GM18511 (cell line): Measurements from ENCODE around the gene TBC1D22A.

ENCODE experiments used
- ATAC-seq: cut with Tn5 transposase; IDR thresholded peaks from one replicate; pipeline ENCODE4 v1.9.1; 2021; ENCODE audit warnings: mild to moderate bottlenecking, moderate library complexity; ENCODE audit not compliant: unreplicated experiment

The TBC1D22A gene

DNA sequence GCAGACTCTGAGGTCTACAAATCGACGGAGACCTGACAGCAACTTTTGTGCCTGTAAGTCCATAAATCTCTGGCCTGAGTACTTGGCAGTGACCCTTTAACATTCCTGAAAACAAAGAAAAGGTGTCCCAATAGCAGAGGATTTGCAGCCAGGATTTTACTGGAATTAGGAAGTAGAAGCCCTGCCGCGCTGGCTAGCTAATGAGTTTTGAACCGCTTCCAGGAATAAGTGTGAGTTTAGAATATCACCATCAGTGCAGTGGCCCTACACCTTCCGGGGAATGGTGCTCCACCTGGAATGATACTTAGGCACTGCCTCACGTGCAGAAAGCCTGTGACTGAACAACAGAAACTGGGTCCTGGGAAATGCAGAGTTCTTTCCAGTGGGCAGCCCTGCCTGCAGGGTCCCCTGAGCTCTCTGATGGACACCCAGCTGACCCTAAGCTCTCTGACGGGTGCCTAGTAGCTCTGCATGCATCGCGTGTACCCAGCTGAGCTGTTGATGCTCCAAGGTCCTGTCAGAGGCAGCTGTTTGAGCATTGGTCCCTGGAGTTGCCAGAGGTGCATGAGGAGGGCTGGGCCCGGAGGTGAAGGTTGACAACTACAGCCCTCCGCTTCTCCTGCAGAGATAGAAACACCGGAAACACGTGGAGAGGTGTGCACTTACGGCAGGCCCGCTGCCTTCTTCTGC lies 380.9 kb downstream of the TBC1D22A start:
- no peak for ATAC-seq

DNA sequence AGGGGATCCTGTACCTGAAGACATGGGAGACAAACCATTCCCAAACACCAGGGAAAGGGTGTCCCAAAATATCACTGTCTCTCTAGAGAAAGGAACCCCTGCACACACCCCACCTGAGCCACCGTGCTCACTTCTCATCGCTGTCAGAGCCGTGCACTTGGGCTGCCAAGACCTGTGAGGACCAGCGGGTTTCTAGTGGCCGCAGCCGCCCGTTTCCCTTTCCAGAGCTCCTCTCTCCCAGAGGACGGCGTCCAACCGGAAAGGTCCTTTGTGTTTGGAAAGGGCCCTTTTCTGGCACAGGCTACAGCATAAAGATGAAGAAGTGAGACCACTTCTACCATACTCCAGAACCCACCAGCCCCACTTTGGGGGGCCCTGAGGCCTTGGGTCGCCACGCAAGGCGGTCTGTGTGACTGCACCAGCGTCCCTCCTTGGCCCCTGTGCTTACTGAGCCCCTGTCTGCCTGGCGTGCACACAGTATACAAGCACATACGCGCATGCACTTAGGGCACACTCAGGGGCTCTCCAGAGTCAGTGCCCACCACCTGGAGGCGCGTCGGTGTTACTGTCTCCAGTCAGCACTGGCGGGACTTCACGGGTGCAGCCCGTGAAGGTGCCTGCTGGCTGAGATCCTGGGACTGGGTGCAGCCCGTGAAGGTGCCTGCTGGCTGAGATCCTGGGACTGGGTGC lies 381.8 kb downstream of the TBC1D22A start:
- ATAC-seq, result no peak

GRCh38 chr22:47144791-47145425 lies 382.5 kb downstream of the TBC1D22A start:
- ATAC-seq, result no peak

DNA sequence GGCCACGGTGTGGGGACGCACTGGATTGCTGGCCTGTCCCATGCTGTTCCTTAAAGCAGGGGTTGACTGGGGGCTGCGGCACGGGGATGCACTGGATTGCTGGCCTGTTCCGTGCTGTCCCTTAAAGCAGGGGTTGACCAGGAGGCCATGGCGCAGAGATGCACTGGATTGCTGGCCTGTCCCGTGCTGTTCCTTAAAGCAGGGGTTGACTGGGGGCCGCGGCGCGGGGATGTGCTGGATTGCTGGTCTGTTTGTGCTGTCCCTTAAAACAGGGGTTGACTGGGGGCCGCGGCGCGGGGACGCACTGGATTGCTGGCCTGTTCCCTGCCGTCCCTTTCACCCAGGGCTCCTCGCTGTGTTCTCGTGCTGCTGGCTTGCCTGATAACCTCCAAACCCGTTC lies 383.4 kb downstream of the TBC1D22A start:
- ATAC-seq, result no peak

DNA sequence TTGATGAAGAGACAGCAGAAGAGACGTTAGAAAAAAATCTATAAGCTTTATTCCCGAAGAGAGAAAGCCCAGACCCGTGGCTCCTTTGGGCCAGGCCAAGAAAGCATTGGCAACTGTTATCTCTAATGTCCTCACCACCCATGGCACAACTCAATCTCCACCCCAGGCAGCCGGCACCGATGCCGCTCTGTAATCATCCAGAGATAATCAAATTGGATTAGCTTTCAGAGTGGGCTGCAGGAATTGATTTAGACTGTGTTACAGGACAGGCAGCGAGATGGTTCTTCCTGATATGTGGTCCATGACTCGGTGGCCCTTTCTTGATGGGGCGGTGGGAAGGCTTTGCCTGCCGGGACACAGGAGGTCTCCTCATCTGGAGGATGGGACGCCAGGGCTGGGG lies 383.9 kb downstream of the TBC1D22A start:
- no peak for ATAC-seq

DNA sequence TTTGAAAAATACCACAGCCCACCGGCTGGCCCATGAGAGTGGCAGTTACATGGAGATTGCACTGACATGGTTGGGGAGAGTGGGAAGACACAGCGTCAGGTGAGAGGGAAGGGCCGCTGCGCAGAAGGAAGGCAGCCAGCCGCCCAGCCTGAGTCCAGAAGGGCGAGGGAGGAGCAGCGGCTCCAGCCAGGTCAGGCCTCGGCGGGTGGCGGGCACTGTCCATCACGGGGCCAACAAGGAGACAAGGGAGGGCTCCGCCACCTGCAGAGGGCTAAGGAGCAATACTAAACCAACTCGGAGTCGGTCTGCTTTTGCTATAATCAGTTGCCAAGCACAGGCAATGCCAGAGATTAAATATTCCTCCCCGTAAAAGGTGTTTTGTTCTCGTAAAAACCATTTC lies 384.5 kb downstream of the TBC1D22A start:
- ATAC-seq, result no peak

GRCh38 chr22:47147572-47147971 lies 385.1 kb downstream of the TBC1D22A start:
- no peak for ATAC-seq

DNA sequence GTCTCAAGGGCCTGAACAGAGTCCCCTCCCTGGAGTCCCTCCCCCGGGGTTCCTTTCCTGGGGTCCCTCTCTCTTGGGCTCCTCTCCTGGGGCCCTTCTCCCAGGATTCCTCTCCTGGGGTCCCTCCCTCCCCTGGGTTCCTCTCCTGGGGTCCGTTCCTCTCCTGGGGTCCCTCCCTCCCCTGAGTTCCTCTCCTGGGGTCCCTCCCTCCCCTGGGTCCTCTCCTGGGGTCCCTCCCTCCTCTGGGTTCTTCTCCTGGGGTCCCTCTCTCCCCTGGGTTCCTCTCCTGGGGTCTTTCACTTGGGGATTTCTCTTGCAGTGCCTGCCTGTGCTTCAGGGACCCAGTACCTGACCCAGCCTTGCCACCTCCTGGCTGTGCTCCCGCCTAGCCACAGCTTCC lies 386.1 kb downstream of the TBC1D22A start:
- ATAC-seq, result no peak

DNA sequence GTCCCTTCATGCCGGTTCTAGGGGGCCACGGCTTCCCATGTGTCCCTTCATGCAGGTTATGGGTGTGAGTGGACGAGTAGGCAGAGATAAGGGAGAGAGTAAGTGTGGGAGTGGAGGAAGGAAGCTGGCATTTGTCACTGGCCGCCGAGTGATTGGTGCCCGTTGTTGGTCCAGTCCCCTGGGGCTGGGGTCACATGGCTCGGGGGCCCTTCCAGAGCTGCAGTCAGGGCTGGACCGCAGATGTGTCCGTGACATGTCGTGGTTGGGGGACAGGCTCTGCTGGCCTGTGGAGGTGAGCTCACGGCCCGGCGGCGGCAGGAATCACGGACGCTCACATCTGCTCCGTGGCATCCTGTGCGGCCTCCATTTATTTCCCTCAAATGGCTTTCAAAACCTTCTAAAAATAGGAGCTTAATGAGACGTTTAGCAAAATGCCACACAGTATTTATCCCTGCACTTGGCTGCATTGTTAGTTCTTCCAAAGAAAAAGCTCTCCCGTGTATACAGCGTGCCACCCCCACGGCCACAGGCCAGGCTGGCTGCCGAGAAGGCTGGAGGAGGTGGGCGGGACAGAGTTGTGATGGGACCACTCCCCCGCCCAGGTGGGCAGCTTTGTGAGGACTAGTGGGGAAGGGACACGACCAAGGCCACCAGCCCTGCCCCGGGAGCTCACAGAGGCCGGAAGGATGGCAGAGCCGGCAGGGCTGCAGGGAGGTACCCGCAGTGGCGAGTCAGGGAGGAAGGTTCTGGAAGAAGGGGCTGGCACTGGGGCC lies 386.7 kb downstream of the TBC1D22A start:
- ATAC-seq, result no peak

- ATAC-seq, result no peak
These were observed 387.5 kb downstream of the TBC1D22A start for GRCh38 chr22:47149976-47150375.

DNA sequence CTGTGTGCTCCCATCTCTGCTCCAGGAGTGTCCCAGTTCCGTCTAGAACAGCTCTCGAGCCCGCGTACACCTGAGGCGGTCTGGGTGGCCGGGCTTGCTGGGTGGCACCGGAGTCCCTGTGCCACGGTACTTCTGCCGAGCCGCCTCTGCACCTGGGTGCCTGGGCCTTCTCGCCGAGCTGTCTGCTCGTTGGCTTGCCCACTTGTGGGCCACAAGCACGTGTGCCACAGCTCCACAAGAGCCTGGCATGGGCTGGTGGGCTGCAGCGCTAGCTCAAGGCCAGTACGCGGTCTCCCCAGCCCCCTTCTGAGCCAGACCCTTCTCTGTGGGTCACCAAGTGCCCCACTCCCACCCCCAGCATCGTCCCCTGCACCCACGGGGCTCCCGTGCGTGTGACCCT lies 388.0 kb downstream of the TBC1D22A start:
- ATAC-seq, result no peak

DNA sequence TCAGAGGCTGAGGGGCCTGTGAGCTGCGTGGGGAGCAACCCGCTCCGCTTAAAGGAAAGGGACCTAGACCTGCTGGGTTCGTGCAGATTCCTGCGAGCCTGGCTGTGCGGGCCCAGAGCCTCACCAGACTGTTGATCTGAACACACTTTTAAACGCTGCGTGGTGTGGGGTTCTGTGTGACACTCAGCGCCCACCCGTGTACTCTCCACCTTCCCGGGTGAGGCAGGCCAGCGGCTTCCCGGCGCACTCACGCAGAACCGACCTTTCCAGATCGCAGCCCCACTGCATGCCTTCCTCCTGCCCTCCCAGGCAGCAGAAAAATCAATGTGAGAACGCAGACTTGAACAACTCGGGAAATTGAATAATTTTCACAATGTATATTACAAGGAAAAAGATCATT lies 388.6 kb downstream of the TBC1D22A start:
- no peak for ATAC-seq

GRCh38 chr22:47151490-47151889 lies 389.0 kb downstream of the TBC1D22A start:
- no peak for ATAC-seq

GRCh38 chr22:47152236-47152635 lies 389.8 kb downstream of the TBC1D22A start:
- ATAC-seq, result no peak

DNA sequence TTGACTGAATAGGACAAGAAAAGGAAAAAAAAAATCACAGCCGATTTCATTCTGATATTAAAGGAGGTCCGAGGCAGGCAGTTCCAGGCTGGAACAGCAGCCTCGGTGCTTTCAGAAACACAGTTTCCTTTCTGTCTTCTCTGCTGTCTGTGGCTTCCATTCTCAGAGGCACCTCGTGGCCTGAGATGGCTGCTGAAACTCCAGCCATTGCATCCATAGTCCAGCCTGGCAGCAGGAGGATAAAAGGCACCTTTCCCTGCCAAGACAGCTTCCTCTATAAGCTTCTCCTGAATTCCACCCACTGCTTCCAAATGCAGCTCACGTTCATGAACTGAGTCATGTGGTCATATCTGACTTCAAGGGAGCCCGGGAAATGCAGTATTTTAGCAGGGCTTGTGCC lies 390.5 kb downstream of the TBC1D22A start:
- no peak for ATAC-seq

DNA sequence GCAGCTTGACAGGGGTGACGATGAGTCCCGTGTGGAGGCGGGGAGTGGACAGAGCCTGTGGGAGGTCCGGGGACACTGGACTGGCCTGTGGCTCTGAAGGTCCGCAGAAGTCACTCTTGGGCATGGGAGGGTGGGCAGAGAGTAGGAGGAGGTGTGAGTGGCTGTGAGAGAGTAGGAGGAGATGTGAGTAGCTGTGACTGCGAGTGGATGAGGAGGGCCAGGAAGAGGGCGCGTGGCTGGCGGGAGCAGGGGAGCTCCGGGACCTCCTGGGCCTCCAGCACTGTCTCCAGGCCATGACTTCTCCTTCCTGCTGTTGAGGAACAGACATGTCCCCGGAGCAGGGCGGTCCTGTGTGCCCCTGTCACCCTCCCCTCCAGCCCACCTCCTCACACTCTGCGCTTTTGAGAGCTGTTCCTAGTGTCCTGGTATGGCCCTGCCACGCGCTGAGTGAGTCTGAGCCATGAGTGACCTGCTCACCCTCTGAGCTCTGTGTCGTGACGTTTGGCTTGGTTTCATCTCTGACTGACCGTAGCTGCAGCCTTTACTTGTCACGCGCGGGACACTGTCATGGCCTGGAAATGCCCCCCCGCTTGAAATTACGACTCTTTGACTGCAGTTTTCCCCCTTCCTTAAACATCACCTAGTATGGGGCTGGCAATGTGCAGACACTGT lies 391.5 kb downstream of the TBC1D22A start:
- no peak for ATAC-seq

GRCh38 chr22:47154621-47155081 lies 392.2 kb downstream of the TBC1D22A start:
- ATAC-seq, result no peak

GRCh38 chr22:47155131-47155885 lies 392.9 kb downstream of the TBC1D22A start:
- no peak for ATAC-seq

DNA sequence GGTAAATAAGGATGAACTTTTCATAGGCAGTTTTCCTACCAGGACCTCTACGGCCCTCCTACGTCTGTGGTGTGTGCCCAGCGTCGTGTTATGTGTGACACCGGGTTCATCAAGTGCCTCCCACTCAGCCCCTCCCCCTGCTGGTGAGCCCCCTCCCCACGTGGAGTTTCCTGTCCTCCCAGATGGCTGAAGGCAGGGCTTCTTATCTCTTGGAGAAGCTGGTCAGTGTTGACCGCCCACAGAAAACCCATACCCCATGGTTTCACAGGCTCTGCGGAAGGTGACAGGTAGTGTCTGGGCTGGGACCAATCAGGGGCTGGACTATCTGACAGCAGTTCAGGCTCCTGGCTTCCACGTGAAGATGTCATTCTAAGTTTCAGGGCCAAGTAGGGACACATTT lies 393.5 kb downstream of the TBC1D22A start:
- ATAC-seq, result no peak
